Measurements from ENCODE around the gene LRP6.
"Not testable (repeated sequence)": the region's sequence is repeated elsewhere in the genome, so short reads cannot be mapped to it uniquely, and the experiment has no call there.

LRP6 gene

GRCh38 chr12:12256291-12256757, 10.5 kb downstream of the LRP6 start:
- not testable (repeated sequence) for H3K4me3 ChIP-seq (ENCODE audit: low read depth, low read length); H3K27me3 ChIP-seq (ENCODE audit: control insufficient read depth, insufficient read depth, low read length); H3K4me1 ChIP-seq (ENCODE audit: control insufficient read depth, insufficient read depth, low read length); H3K36me3 ChIP-seq (ENCODE audit: control insufficient read depth, insufficient read depth, low read length); H3K9ac ChIP-seq (ENCODE audit: low read depth, low read length); H3K9me3 ChIP-seq (ENCODE audit: control insufficient read depth, insufficient read depth, low read length)

- H3K9me3 ChIP-seq (ENCODE audit: control insufficient read depth, insufficient read depth, low read length): no peaks in the 10 kb centered on the region
- no peak overlapping the region for H3K4me3 ChIP-seq (ENCODE audit: low read depth, low read length)
- H3K27me3 ChIP-seq (ENCODE audit: control insufficient read depth, insufficient read depth, low read length): no peaks in the 10 kb centered on the region
- H3K4me1 ChIP-seq (ENCODE audit: control insufficient read depth, insufficient read depth, low read length): peaks cover 3% of the 10 kb centered on the region
- H3K9ac ChIP-seq (ENCODE audit: low read depth, low read length): no peak overlapping the region
- no peaks in the 10 kb centered on the region for H3K36me3 ChIP-seq (ENCODE audit: control insufficient read depth, insufficient read depth, low read length)
Observed at GRCh38 chr12:12254553-12254952, 12.3 kb downstream of the LRP6 start.

GRCh38 chr12:12249216-12250050, 17.4 kb downstream of the LRP6 start:
- Histone ChIP-seq H3K9me3 (ENCODE audit: control insufficient read depth, insufficient read depth, low read length) (no peaks in the 10 kb centered on the region), H3K36me3 (ENCODE audit: control insufficient read depth, insufficient read depth, low read length) (no peaks in the 10 kb centered on the region), H3K9ac (ENCODE audit: low read depth, low read length) (no peak overlapping the region), H3K27me3 (ENCODE audit: control insufficient read depth, insufficient read depth, low read length) (no peaks in the 10 kb centered on the region), H3K4me1 (ENCODE audit: control insufficient read depth, insufficient read depth, low read length) (no peaks in the 10 kb centered on the region), H3K4me3 (ENCODE audit: low read depth, low read length) (no peak overlapping the region)

DNA sequence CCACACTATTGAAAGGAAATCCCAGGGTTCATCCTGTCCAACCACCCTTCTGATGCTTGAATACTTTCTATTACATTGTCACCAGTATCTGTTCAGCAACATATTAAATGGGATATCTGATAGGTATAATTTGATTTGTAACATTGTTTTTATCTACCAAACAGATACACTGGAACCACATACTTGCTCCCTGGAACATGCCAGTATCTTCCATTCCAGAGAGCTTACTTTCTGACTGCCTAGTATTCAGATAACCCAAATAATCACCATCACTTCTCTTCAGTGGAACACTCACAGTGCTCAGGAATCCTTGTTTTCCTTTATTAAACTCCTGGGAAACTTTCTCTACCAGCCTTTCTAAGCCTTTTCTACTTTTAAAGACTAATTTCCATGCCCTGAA, 19.3 kb downstream of the LRP6 start:
- no peak overlapping the region for H3K4me3 ChIP-seq (ENCODE audit: low read depth, low read length)
- no peak overlapping the region for H3K9ac ChIP-seq (ENCODE audit: low read depth, low read length)
- no peaks in the 10 kb centered on the region for H3K36me3 ChIP-seq (ENCODE audit: control insufficient read depth, insufficient read depth, low read length)
- H3K9me3 ChIP-seq (ENCODE audit: control insufficient read depth, insufficient read depth, low read length): no peaks in the 10 kb centered on the region
- no peaks in the 10 kb centered on the region for H3K27me3 ChIP-seq (ENCODE audit: control insufficient read depth, insufficient read depth, low read length)
- H3K4me1 ChIP-seq (ENCODE audit: control insufficient read depth, insufficient read depth, low read length): no peaks in the 10 kb centered on the region

GRCh38 chr12:12244341-12244740, 22.5 kb downstream of the LRP6 start:
- Histone ChIP-seq H3K36me3 (ENCODE audit: control insufficient read depth, insufficient read depth, low read length) (no peaks in the 10 kb centered on the region), H3K9ac (ENCODE audit: low read depth, low read length) (no peak overlapping the region), H3K9me3 (ENCODE audit: control insufficient read depth, insufficient read depth, low read length) (no peaks in the 10 kb centered on the region), H3K4me1 (ENCODE audit: control insufficient read depth, insufficient read depth, low read length) (no peaks in the 10 kb centered on the region), H3K4me3 (ENCODE audit: low read depth, low read length) (no peak overlapping the region), H3K27me3 (ENCODE audit: control insufficient read depth, insufficient read depth, low read length) (no peaks in the 10 kb centered on the region)

- H3K4me3 ChIP-seq (ENCODE audit: low read depth, low read length): no peak overlapping the region
- H3K9me3 ChIP-seq (ENCODE audit: control insufficient read depth, insufficient read depth, low read length): no peaks in the 10 kb centered on the region
- no peaks in the 10 kb centered on the region for H3K4me1 ChIP-seq (ENCODE audit: control insufficient read depth, insufficient read depth, low read length)
- H3K36me3 ChIP-seq (ENCODE audit: control insufficient read depth, insufficient read depth, low read length): no peaks in the 10 kb centered on the region
- H3K9ac ChIP-seq (ENCODE audit: low read depth, low read length): no peak overlapping the region
- no peaks in the 10 kb centered on the region for H3K27me3 ChIP-seq (ENCODE audit: control insufficient read depth, insufficient read depth, low read length)
Observed at GRCh38 chr12:12240662-12241340, 26.0 kb downstream of the LRP6 start.

GRCh38 chr12:12239127-12239526, 27.7 kb downstream of the LRP6 start:
- Histone ChIP-seq H3K27me3 (ENCODE audit: control insufficient read depth, insufficient read depth, low read length) (no peaks in the 10 kb centered on the region), H3K4me3 (ENCODE audit: low read depth, low read length) (no peak overlapping the region), H3K9me3 (ENCODE audit: control insufficient read depth, insufficient read depth, low read length) (no peaks in the 10 kb centered on the region), H3K9ac (ENCODE audit: low read depth, low read length) (no peak overlapping the region), H3K4me1 (ENCODE audit: control insufficient read depth, insufficient read depth, low read length) (no peaks in the 10 kb centered on the region), H3K36me3 (ENCODE audit: control insufficient read depth, insufficient read depth, low read length) (no peaks in the 10 kb centered on the region)

DNA sequence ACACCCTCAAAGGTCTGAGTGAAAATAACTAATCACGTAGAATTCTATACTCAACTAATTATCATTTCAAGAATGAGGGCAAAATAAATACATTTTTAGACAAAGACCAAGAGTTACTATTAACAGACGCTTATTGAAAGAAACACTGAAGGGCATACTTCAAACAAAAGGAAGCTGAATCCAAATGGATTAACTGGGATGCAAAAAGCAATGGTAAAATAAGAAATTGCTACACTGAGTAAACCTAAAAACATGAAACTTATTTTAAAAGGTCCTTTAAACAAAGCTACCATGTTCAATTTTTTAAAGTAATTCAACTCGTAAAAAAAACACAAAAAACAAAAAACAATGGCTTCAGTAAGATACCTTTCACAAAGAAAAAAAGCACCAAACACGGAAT, 28.2 kb downstream of the LRP6 start:
- Histone ChIP-seq H3K4me1 (ENCODE audit: control insufficient read depth, insufficient read depth, low read length) (no peaks in the 10 kb centered on the region), H3K36me3 (ENCODE audit: control insufficient read depth, insufficient read depth, low read length) (no peaks in the 10 kb centered on the region), H3K27me3 (ENCODE audit: control insufficient read depth, insufficient read depth, low read length) (no peaks in the 10 kb centered on the region), H3K9me3 (ENCODE audit: control insufficient read depth, insufficient read depth, low read length) (no peaks in the 10 kb centered on the region), H3K9ac (ENCODE audit: low read depth, low read length) (no peak overlapping the region), H3K4me3 (ENCODE audit: low read depth, low read length) (no peak overlapping the region)

DNA sequence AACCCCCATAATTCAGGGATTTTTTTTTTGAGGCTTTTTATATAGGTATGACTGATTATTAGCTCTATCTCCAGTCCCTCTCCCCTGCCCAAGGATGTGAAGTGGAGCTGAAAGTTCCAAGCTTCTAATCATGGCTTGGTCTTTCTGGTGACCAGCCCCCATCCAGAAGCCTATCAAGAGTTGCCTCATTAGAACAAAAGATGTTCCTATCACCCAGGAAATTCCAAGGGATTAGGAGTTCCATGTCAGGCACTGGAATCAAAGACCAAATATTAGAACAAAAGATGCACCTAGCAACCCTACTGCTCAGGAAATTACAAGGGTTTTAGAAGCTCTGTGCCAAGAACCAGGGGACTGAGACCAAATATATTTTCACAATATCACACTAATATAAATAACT, 29.9 kb downstream of the LRP6 start:
- H3K9me3 ChIP-seq (ENCODE audit: control insufficient read depth, insufficient read depth, low read length): no peaks in the 10 kb centered on the region
- no peaks in the 10 kb centered on the region for H3K4me1 ChIP-seq (ENCODE audit: control insufficient read depth, insufficient read depth, low read length)
- H3K4me3 ChIP-seq (ENCODE audit: low read depth, low read length): no peak overlapping the region

GRCh38 chr12:12230275-12230674, 36.6 kb downstream of the LRP6 start:
- no peaks in the 10 kb centered on the region for H3K36me3 ChIP-seq (ENCODE audit: control insufficient read depth, insufficient read depth, low read length)
- no peak overlapping the region for H3K9ac ChIP-seq (ENCODE audit: low read depth, low read length)
- no peaks in the 10 kb centered on the region for H3K27me3 ChIP-seq (ENCODE audit: control insufficient read depth, insufficient read depth, low read length)
- no peaks in the 10 kb centered on the region for H3K9me3 ChIP-seq (ENCODE audit: control insufficient read depth, insufficient read depth, low read length)
- H3K4me3 ChIP-seq (ENCODE audit: low read depth, low read length): no peak overlapping the region
- H3K4me1 ChIP-seq (ENCODE audit: control insufficient read depth, insufficient read depth, low read length): no peaks in the 10 kb centered on the region

More for the DNA sequence above, 29.9 kb downstream of the LRP6 start:
- H3K9ac ChIP-seq (ENCODE audit: low read depth, low read length): no peak overlapping the region
- H3K36me3 ChIP-seq (ENCODE audit: control insufficient read depth, insufficient read depth, low read length): no peaks in the 10 kb centered on the region
- H3K27me3 ChIP-seq (ENCODE audit: control insufficient read depth, insufficient read depth, low read length): no peaks in the 10 kb centered on the region

DNA sequence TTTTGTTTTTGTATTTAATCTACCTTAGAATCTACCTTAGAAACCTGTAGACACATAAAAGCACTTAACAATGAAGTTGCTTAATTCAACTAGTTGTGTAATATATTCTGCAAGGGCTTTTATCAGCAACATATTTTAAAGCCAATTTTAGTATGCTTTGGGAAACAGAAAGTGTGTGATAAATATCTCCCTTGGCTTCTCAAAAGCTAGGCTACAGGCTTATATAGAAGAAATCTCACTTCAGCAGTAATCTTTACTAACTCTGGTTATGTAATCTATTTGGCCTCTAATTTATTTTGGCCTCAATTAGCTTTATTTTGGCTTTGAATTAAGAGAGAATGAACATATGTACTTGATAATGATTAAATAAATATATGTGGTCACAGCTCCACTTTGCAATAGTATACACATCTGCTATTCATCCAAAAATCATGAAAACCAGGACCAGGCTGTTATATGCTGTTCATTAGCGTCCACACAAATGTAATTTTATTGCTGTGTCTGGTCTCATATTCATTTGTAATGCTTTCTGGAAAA, 37.2 kb downstream of the LRP6 start:
- Histone ChIP-seq H3K27me3 (ENCODE audit: control insufficient read depth, insufficient read depth, low read length) (no peaks in the 10 kb centered on the region), H3K9ac (ENCODE audit: low read depth, low read length) (no peak overlapping the region), H3K36me3 (ENCODE audit: control insufficient read depth, insufficient read depth, low read length) (no peaks in the 10 kb centered on the region), H3K4me3 (ENCODE audit: low read depth, low read length) (no peak overlapping the region), H3K9me3 (ENCODE audit: control insufficient read depth, insufficient read depth, low read length) (no peaks in the 10 kb centered on the region), H3K4me1 (ENCODE audit: control insufficient read depth, insufficient read depth, low read length) (no peaks in the 10 kb centered on the region)

DNA sequence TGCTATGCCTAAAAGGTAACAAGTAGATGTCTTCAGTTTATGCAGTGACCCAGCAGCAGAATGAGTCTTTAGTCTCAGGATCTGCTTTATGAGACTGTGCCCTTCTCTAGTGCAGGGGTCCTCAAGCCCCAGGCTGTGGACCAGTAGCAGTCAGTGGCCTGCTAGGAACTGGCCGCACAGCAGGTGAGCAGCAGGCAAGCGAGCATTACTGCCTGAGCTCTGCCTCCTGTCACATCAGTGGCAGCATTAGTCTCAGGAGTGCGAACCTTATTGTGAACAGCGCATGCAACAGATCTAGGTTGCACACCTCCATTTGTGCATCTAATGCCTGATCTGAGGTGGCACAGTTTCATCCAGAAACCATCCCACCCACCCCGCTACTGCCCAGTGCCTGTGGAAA, 38.4 kb downstream of the LRP6 start:
- H3K9ac ChIP-seq (ENCODE audit: low read depth, low read length): no peak overlapping the region
- no peaks in the 10 kb centered on the region for H3K36me3 ChIP-seq (ENCODE audit: control insufficient read depth, insufficient read depth, low read length)
- H3K4me3 ChIP-seq (ENCODE audit: low read depth, low read length): no peak overlapping the region
- no peaks in the 10 kb centered on the region for H3K27me3 ChIP-seq (ENCODE audit: control insufficient read depth, insufficient read depth, low read length)
- no peaks in the 10 kb centered on the region for H3K9me3 ChIP-seq (ENCODE audit: control insufficient read depth, insufficient read depth, low read length)
- H3K4me1 ChIP-seq (ENCODE audit: control insufficient read depth, insufficient read depth, low read length): no peaks in the 10 kb centered on the region
